ENCODE results near the gene LPCAT2. TPM values are rescaled to one million over a fixed set of nuclear protein-coding genes. Genes with fewer than 3 reads are reported as not detected.

Gene LPCAT2
- total RNA-seq, 1 donor = 23.5 TPM

DNA sequence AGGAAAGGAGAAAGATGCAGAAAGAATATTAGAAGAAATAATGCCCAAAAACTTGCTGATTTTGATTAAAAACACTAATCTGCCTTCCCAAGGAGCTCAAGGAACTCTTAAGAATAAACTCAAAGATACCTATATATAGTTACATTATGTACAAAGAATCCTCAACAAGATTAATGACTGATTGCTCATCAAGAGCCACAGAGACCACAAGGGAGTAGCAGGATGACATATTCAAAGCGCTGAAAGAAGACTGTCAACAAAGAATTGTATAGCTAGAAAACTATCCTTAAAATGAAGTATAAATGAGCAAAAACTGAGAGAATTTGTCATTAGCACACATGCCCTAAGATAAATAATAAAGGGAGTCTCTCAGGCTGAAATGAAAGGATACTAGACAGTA is 6.2 kb downstream of the LPCAT2 start:
- no peak overlapping the region for H3K27ac ChIP-seq (ENCODE audit: low read depth, low read length)
- DNase-seq (ENCODE audit: insufficient read length, low spot score, missing footprints) = no peak
- no peaks in the 10 kb centered on the region for H3K27me3 ChIP-seq (ENCODE audit: insufficient read depth, low read length)
- H3K4me1 ChIP-seq (ENCODE audit: insufficient read depth, low read length) = peaks cover 3% of the 10 kb centered on the region
- H2AFZ ChIP-seq (ENCODE audit: low read length) = no peak overlapping the region
- H3K4me3 ChIP-seq (ENCODE audit: insufficient read depth, low read length) = no peak overlapping the region
- H3K36me3 ChIP-seq (ENCODE audit: insufficient read depth, low read length) = peaks cover 29% of the 10 kb centered on the region
- no peaks in the 10 kb centered on the region for H4K20me1 ChIP-seq (ENCODE audit: insufficient read depth, low read length)
- no peaks in the 10 kb centered on the region for H3K9me3 ChIP-seq (ENCODE audit: low read depth, low read length)
- H3K79me2 ChIP-seq (ENCODE audit: insufficient read depth, low read length) = peaks cover under 1% of the 10 kb centered on the region
- TF ChIP-seq, protein P1, sequence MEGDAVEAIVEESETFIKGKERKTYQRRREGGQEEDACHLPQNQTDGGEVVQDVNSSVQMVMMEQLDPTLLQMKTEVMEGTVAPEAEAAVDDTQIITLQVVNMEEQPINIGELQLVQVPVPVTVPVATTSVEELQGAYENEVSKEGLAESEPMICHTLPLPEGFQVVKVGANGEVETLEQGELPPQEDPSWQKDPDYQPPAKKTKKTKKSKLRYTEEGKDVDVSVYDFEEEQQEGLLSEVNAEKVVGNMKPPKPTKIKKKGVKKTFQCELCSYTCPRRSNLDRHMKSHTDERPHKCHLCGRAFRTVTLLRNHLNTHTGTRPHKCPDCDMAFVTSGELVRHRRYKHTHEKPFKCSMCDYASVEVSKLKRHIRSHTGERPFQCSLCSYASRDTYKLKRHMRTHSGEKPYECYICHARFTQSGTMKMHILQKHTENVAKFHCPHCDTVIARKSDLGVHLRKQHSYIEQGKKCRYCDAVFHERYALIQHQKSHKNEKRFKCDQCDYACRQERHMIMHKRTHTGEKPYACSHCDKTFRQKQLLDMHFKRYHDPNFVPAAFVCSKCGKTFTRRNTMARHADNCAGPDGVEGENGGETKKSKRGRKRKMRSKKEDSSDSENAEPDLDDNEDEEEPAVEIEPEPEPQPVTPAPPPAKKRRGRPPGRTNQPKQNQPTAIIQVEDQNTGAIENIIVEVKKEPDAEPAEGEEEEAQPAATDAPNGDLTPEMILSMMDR (IDR thresholded peaks at IDR 0.05; ENCODE audit: extremely low read depth, low read depth, low read length) = no peak
- no peak overlapping the region for H3K4me2 ChIP-seq (ENCODE audit: insufficient read depth, low read length)

DNA sequence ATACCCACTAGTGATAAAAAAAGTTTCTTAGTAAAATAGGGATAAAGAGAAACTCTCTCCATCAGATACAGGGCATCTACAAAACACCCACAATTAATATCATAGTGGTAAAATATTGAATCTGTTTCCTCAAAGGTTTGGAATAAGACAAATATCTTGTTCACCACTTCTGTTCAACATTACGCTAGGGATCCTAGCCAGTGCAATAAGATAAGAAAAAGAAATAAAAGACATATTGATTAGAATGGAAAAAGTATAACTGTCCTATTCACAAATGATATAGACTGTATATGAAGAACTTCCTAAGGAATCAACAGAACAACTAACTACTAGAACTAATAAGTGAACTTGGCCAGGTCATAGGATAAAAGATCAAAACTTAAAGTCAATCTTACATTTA is 12.9 kb downstream of the LPCAT2 start:
- Histone ChIP-seq H2AFZ (ENCODE audit: low read length) (no peak overlapping the region), H3K27ac (ENCODE audit: low read depth, low read length) (no peak overlapping the region), H3K79me2 (ENCODE audit: insufficient read depth, low read length) (no peaks in the 10 kb centered on the region), H3K4me2 (ENCODE audit: insufficient read depth, low read length) (no peak overlapping the region), H3K27me3 (ENCODE audit: insufficient read depth, low read length) (no peaks in the 10 kb centered on the region), H3K9me3 (ENCODE audit: low read depth, low read length) (no peaks in the 10 kb centered on the region), H3K36me3 (ENCODE audit: insufficient read depth, low read length) (no peaks in the 10 kb centered on the region), H4K20me1 (ENCODE audit: insufficient read depth, low read length) (no peaks in the 10 kb centered on the region), H3K4me3 (ENCODE audit: insufficient read depth, low read length) (no peak overlapping the region), H3K4me1 (ENCODE audit: insufficient read depth, low read length) (no peaks in the 10 kb centered on the region)
- no peak for DNase-seq (ENCODE audit: insufficient read length, low spot score, missing footprints)
- TF ChIP-seq, protein P1 (IDR thresholded peaks at IDR 0.05; ENCODE audit: extremely low read depth, low read depth, low read length) = no peak

DNA sequence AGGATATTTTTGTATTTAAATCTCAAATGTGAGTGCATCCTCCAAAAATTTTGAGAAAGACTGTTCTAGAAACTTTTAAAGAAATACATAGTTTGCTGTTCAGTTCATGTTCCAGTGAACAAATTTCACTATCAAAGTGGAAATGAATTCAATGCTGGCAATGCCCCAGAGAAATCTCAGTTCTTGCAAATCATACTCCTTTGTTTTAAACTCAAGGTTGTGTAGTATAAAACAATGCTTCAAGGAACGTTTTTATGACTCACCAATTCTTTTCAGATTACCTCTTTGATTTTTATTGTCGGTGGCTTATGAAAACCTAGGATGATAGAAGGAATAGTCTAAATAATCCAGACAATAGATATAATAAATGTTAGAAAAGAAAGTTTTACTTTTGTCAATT is 17.6 kb downstream of the LPCAT2 start:
- H3K27ac ChIP-seq (ENCODE audit: low read depth, low read length) = no peak overlapping the region
- no peak overlapping the region for H3K4me3 ChIP-seq (ENCODE audit: insufficient read depth, low read length)
- no peaks in the 10 kb centered on the region for H3K27me3 ChIP-seq (ENCODE audit: insufficient read depth, low read length)
- no peaks in the 10 kb centered on the region for H4K20me1 ChIP-seq (ENCODE audit: insufficient read depth, low read length)
- peaks cover 14% of the 10 kb centered on the region for H3K36me3 ChIP-seq (ENCODE audit: insufficient read depth, low read length)
- no peak overlapping the region for H3K4me2 ChIP-seq (ENCODE audit: insufficient read depth, low read length)
- no peaks in the 10 kb centered on the region for H3K79me2 ChIP-seq (ENCODE audit: insufficient read depth, low read length)
- H3K4me1 ChIP-seq (ENCODE audit: insufficient read depth, low read length) = no peaks in the 10 kb centered on the region
- TF ChIP-seq, protein P1 (IDR thresholded peaks at IDR 0.05; ENCODE audit: extremely low read depth, low read depth, low read length) = no peak
- H2AFZ ChIP-seq (ENCODE audit: low read length) = no peak overlapping the region
- DNase-seq (ENCODE audit: insufficient read length, low spot score, missing footprints) = no peak
- H3K9me3 ChIP-seq (ENCODE audit: low read depth, low read length) = no peaks in the 10 kb centered on the region

DNA sequence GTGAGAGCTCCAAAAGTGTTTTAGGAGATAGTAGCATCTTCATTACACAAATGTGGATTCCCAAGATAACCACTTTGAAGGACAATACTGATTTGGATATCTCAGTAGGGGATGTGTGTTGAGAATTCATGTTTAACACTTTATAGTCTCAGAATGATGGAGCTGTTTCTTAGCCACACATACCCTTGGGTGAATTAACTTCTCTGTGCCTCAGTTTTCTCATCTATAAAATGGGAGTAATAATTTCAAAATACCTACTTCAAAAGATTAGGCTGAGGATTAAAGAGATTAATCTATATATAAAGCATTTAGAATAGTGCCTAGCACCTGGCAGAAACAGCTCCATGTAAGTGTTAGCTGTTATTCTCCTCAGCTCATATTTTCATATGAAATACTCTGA is 19.0 kb downstream of the LPCAT2 start:
- Histone ChIP-seq H3K4me2 (ENCODE audit: insufficient read depth, low read length) (no peak overlapping the region), H3K27me3 (ENCODE audit: insufficient read depth, low read length) (no peaks in the 10 kb centered on the region), H3K36me3 (ENCODE audit: insufficient read depth, low read length) (peaks cover 17% of the 10 kb centered on the region), H3K4me1 (ENCODE audit: insufficient read depth, low read length) (no peaks in the 10 kb centered on the region), H3K79me2 (ENCODE audit: insufficient read depth, low read length) (no peaks in the 10 kb centered on the region), H3K4me3 (ENCODE audit: insufficient read depth, low read length) (no peak overlapping the region), H3K9me3 (ENCODE audit: low read depth, low read length) (no peaks in the 10 kb centered on the region), H4K20me1 (ENCODE audit: insufficient read depth, low read length) (no peaks in the 10 kb centered on the region), H3K27ac (ENCODE audit: low read depth, low read length) (no peak overlapping the region), H2AFZ (ENCODE audit: low read length) (no peak overlapping the region)
- DNase-seq (ENCODE audit: insufficient read length, low spot score, missing footprints) = no peak
- TF ChIP-seq, protein P1 (IDR thresholded peaks at IDR 0.05; ENCODE audit: extremely low read depth, low read depth, low read length) = no peak
